Lower lobe of right lung (tissue), 2 donors: ENCODE results near the gene GYS1. TPM values are rescaled to one million over a fixed set of nuclear protein-coding genes. Genes with fewer than 3 reads are reported as not detected.

Source experiments
- ATAC-seq, 2 donors: fragments of 200-7000 bp; cut with Tn5 transposase; one replicate each; pipeline ENCODE4 v1.9.1; 2020 to 2022; ENCODE audit warnings: mild to moderate bottlenecking in 2 of 2, moderate library complexity in 2 of 2
- DNase-seq: peaks from one replicate; pipeline ENCODE4 v3.0.0-alpha.2; 2020
- H3K27ac ChIP-seq: fragments of 200-600 bp; one replicate; pipeline ENCODE4 v1.8.0; 2022
- H3K27me3 ChIP-seq: fragments of 200-600 bp; one replicate; pipeline ENCODE4 v1.8.0; 2022; ENCODE audit warnings: low read depth
- H3K36me3 ChIP-seq: fragments of 200-600 bp; one replicate; pipeline ENCODE4 v1.8.0; 2022; ENCODE audit warnings: mild to moderate bottlenecking
- H3K4me1 ChIP-seq: fragments of 200-600 bp; one replicate; pipeline ENCODE4 v1.8.0; 2022
- H3K4me3 ChIP-seq: fragments of 200-600 bp; one replicate; pipeline ENCODE4 v1.8.0; 2022; ENCODE audit warnings: mild to moderate bottlenecking
- H3K9me3 ChIP-seq: fragments of 200-600 bp; one replicate; pipeline ENCODE4 v1.8.0; 2022
- intact Hi-C: fragments of 100-400 bp; cut with DNase I; formaldehyde crosslinking; loops from one replicate; pipeline ENCODE4 v1.11.0; 2022
- total RNA-seq: library from RNA; stranded (reverse); fragmentation: NEBNext Ultra II Directional; extraction: Animal tissue kit (Norgen Biotek cat#: 25700); gene quantifications from one replicate; pipeline ENCODE4 v1.2.1, GENCODE V29; 2021
- TF ChIP-seq, protein P1 (sequence below): fragments of 200-600 bp; IDR thresholded peaks from one replicate; pipeline ENCODE4 v1.8.0; 2022; ENCODE audit warnings: antibody characterized with exemption, mild to moderate bottlenecking
- donor health status: DM: no; HTN: yes; CAD: no; lungs with severe emphysema.

GYS1 gene
- total RNA-seq, 1 donor from 2014 or later = 24.8 TPM

DNA sequence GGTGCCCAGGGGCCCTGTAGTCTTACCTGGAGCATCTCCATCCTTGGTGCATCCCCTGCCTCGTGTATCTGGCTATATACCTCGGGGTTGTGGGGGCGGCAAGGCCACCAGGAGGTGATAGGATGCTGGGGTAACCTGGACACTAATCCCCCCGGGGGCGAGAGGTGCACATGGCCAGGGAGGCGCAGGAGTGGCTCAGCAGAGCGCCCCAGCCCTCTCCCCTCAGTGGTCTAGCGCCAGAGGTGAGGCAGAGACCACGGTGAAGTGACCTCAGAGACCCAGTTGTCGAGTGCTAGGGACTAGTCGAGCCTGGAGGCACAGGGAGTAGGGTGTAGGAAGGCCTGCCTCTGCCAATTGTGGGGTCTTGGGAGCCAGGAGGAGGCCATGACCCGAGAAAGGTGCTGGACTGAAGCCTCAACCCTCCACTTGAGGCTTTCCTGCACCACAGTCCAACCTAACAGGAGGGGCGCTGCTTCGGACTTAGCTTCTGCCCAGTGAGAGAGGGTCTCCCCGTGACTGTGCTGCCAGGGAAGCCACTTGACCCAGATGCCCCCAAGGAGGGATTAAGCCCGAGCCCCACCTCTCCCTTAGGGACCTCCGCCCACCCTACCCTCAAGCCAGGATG lies 24.0 kb upstream of the GYS1 start, which contains the start of gene LHB:
Gene LHB (minus strand): TSS at position 51 of the 625 bp plus-strand sequence. CDS start 10 bp downstream, at position 41.
- intact Hi-C loops = no loop called here
- Histone ChIP-seq H3K9me3 (no peaks in the 10 kb centered on the region), H3K27me3 (peaks cover 7% of the 10 kb centered on the region), H3K36me3 (peaks cover 25% of the 10 kb centered on the region), H3K27ac (no peak within 1 kb of the TSS), H3K4me1 (peaks cover 21% of the 10 kb centered on the region), H3K4me3 (peak within 1 kb of the TSS; percentile 54)
- ATAC-seq (no peak), DNase-seq (no peak)
- TF ChIP-seq, protein P1, sequence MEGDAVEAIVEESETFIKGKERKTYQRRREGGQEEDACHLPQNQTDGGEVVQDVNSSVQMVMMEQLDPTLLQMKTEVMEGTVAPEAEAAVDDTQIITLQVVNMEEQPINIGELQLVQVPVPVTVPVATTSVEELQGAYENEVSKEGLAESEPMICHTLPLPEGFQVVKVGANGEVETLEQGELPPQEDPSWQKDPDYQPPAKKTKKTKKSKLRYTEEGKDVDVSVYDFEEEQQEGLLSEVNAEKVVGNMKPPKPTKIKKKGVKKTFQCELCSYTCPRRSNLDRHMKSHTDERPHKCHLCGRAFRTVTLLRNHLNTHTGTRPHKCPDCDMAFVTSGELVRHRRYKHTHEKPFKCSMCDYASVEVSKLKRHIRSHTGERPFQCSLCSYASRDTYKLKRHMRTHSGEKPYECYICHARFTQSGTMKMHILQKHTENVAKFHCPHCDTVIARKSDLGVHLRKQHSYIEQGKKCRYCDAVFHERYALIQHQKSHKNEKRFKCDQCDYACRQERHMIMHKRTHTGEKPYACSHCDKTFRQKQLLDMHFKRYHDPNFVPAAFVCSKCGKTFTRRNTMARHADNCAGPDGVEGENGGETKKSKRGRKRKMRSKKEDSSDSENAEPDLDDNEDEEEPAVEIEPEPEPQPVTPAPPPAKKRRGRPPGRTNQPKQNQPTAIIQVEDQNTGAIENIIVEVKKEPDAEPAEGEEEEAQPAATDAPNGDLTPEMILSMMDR = no peak

DNA sequence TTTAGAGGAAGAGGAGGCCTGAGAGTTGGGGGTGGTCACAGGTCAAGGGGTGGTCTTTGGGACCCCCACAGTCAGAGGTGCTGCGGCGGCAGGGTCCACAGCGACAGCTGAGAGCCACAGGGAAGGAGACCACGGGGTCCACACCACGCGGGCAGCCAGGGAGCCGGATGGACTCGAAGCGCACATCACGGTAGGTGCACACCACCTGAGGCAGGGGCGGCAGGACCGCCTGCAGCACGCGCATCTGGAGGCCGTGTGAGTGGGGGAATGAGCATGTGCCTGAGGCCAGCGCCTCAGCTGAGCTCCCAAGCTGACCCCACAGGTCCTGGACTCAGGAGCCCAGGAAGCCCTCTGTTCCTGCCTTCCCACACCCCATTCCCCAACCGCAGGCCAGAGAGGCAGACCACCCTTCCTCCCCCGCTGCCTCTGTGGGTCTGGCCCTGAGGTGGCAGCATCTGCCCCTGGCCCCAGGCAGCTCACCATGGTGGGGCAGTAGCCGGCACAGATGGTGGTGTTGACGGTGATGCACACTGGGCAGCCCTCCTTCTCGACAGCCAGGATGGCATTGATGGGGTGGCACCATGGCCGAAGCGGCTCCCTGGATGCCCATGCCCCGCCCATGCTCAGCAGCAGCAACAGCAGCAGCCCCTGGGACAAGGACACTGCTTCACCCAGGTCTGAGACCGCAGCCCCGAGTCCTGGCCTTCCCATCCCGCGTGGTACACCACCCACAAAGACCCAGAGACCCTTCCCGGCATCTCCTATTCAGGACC lies 23.1 kb upstream of the GYS1 start:
- intact Hi-C loops = no loop called here
- TF ChIP-seq, protein P1 = no peak
- DNase-seq = no peak
- no peak overlapping the region for H3K27ac ChIP-seq
- no peak for ATAC-seq
- H3K27me3 ChIP-seq = peaks cover 7% of the 10 kb centered on the region
- H3K4me3 ChIP-seq = no peak overlapping the region
- no peaks in the 10 kb centered on the region for H3K9me3 ChIP-seq
- peaks cover 21% of the 10 kb centered on the region for H3K4me1 ChIP-seq
- peaks cover 34% of the 10 kb centered on the region for H3K36me3 ChIP-seq

GRCh38 chr19:49014870-49015255 lies 21.8 kb upstream of the GYS1 start:
- no peak for DNase-seq
- H3K9me3 ChIP-seq = no peaks in the 10 kb centered on the region
- ATAC-seq = no peak
- no peak overlapping the region for H3K27ac ChIP-seq
- H3K4me1 ChIP-seq = peaks cover 21% of the 10 kb centered on the region
- intact Hi-C loops = no loop called here
- TF ChIP-seq, protein P1 = no peak
- no peaks in the 10 kb centered on the region for H3K27me3 ChIP-seq
- H3K4me3 ChIP-seq = no peak overlapping the region
- peaks cover 45% of the 10 kb centered on the region for H3K36me3 ChIP-seq

DNA sequence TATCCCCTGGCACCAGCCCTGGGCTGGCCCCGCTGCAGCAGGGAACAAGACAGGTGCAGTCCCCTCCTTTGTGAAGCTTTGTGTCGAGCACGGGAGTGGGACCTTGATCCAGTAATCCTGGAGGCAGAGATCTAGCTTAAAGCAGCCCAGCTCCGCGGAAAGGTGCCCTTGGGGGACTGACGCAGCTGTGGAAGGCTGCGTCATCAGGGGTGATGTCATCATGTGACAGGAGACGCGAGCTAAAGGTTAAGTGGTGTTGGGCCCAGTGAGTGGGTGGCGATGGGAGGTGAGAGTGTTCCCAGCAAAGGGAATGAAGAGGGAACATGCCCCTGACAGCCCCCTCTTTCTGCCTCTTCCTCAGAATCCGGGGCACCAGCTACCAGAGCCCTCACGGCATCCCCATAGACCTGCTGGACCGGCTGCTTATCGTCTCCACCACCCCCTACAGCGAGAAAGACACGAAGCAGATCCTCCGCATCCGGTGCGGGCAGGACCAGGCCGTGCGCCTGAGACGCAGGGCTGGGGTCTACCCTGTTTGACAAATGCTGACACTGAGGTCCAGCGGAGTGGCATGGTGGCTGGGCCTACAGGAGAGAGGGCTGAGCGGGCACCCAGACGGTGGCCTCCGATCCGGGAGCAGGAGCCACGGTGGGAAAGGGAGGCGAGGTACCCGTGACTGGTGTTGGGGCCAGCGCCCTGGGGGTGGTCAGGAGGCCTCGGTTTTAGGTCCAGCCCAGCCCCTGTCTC lies 21.2 kb upstream of the GYS1 start:
- ATAC-seq (no peak), DNase-seq (no peak)
- peaks cover 51% of the 10 kb centered on the region for H3K36me3 ChIP-seq
- H3K4me3 ChIP-seq = no peak overlapping the region
- H3K9me3 ChIP-seq = no peaks in the 10 kb centered on the region
- H3K27ac ChIP-seq = no peak overlapping the region
- H3K27me3 ChIP-seq = no peaks in the 10 kb centered on the region
- TF ChIP-seq, protein P1 = no peak
- H3K4me1 ChIP-seq = peaks cover 20% of the 10 kb centered on the region
- intact Hi-C loops = no loop called here

DNA sequence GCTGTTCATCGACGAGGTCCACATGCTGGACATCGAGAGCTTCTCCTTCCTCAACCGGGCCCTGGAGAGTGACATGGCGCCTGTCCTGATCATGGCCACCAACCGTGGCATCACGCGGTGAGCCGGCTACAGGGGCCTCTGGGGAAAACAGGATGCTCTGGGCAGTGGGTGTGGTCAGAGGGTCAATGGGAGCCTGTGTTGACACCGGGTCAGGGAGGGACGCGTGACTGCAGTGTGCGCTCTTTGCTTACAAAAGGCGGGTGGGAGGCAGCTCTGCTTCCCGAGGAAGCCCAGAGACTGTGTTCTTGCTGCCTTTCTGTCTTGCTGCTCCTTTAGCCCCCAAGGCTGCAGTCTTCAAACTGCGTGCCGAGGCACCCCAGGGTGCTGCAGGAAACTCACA lies 18.1 kb upstream of the GYS1 start:
- Histone ChIP-seq H3K27ac (no peak overlapping the region), H3K36me3 (peaks cover 68% of the 10 kb centered on the region), H3K27me3 (no peaks in the 10 kb centered on the region), H3K4me1 (no peaks in the 10 kb centered on the region), H3K4me3 (no peak overlapping the region), H3K9me3 (no peaks in the 10 kb centered on the region)
- ATAC-seq (no peak), DNase-seq (no peak)
- intact Hi-C loops = no loop called here
- TF ChIP-seq, protein P1 = no peak
